ENCODE data around the gene ZFAND3.

DNA sequence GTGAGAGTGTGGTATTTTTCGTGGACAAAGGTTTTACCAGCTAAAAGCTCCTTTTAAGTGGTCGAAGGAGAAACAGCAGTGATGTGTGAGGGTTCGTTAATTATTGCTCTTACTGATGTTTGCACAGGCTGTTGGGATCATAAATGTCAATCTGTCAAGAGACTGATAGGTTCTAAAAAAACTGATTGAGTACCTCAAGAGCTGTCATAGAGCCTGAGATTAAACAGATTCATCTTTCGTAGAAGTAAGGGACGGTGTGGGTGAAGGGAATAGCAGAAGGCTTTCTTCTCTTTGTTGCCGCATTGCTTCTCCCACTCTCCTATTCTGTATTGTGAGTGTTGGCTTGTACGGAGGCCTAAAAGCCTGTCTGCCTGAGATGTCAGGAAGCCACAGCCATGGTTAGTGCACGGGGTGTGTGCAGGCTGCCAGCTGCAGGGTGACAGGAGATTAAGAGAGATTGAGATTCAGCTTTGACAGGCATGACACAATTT, 291.0 kb downstream of the ZFAND3 start:
- TF ChIP-seq, protein P1, sequence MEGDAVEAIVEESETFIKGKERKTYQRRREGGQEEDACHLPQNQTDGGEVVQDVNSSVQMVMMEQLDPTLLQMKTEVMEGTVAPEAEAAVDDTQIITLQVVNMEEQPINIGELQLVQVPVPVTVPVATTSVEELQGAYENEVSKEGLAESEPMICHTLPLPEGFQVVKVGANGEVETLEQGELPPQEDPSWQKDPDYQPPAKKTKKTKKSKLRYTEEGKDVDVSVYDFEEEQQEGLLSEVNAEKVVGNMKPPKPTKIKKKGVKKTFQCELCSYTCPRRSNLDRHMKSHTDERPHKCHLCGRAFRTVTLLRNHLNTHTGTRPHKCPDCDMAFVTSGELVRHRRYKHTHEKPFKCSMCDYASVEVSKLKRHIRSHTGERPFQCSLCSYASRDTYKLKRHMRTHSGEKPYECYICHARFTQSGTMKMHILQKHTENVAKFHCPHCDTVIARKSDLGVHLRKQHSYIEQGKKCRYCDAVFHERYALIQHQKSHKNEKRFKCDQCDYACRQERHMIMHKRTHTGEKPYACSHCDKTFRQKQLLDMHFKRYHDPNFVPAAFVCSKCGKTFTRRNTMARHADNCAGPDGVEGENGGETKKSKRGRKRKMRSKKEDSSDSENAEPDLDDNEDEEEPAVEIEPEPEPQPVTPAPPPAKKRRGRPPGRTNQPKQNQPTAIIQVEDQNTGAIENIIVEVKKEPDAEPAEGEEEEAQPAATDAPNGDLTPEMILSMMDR (IDR thresholded peaks at IDR 0.05), result no peak
- TF ChIP-seq POLR2AphosphoS5 (IDR thresholded peaks at IDR 0.05; ENCODE audit: low read depth, low read length) (no peak), CHD2 (IDR thresholded peaks at IDR 0.05; ENCODE audit: low read length, partially characterized antibody) (no peak), EP300 (IDR thresholded peaks at IDR 0.05; ENCODE audit: borderline replicate concordance in 1 of 2, low read depth in 1 of 2, low read length in 1 of 2) (no peak), GABPA (IDR thresholded peaks at IDR 0.05; ENCODE audit: low read depth) (no peak), RAD21 (IDR thresholded peaks at IDR 0.05; ENCODE audit: low read length) (no peak), FOXM1 (IDR thresholded peaks at IDR 0.05; ENCODE audit: low read depth) (no peak), MXI1 (IDR thresholded peaks at IDR 0.05; ENCODE audit: low read depth, low read length) (no peak), NRF1 (IDR thresholded peaks at IDR 0.05; ENCODE audit: low read depth, low read length) (no peak)
- TF ChIP-seq, protein P2, sequence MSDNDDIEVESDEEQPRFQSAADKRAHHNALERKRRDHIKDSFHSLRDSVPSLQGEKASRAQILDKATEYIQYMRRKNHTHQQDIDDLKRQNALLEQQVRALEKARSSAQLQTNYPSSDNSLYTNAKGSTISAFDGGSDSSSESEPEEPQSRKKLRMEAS (IDR thresholded peaks at IDR 0.05; ENCODE audit: low read depth), result no peak
- TF ChIP-seq, protein P3, sequence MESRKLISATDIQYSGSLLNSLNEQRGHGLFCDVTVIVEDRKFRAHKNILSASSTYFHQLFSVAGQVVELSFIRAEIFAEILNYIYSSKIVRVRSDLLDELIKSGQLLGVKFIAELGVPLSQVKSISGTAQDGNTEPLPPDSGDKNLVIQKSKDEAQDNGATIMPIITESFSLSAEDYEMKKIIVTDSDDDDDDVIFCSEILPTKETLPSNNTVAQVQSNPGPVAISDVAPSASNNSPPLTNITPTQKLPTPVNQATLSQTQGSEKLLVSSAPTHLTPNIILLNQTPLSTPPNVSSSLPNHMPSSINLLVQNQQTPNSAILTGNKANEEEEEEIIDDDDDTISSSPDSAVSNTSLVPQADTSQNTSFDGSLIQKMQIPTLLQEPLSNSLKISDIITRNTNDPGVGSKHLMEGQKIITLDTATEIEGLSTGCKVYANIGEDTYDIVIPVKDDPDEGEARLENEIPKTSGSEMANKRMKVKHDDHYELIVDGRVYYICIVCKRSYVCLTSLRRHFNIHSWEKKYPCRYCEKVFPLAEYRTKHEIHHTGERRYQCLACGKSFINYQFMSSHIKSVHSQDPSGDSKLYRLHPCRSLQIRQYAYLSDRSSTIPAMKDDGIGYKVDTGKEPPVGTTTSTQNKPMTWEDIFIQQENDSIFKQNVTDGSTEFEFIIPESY (IDR thresholded peaks at IDR 0.05; ENCODE audit: borderline replicate concordance, low read depth), result no peak

Measured in SK-N-SH (cell line).